ENCODE results near the gene ARSB.

The ARSB gene

DNA sequence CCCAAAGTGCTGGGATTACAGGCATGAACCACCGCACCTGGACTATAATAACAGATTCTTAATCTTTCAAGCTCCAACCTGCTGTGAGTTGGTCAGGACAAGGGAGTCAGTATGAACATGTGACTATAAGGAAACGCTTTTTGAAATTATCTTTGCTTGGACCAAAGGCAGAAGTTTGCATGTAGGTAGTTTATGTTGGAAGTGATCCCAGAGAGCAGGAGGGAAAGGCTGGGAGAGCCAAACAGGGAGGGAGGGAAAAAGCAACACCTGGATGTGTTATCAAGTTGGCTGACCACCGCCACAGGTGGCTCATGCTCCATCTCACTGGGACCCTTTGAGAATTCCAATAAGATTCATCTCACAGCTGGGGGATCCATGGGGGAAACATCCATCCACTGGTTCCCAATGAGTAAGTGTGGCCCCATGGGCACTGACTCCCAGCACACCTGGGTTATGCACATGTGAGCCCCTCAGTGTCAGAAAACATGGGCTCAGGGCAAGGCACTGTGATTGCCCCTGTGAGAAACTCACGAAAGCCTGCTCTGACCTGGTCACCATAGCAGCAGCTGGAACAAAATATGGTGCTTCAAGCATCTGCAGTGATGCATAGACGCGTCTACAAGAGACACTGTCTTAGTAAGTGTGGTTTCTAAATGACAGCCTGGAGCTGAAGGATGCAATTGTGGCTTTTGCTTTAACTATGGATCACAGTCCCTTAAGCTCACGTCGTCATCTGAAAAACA, 62.1 kb downstream of the ARSB start:
- H4K20me1 ChIP-seq (ENCODE audit: control insufficient read depth, insufficient read depth, low read depth, low read length) = no peaks in the 10 kb centered on the region
- no peaks in the 10 kb centered on the region for H3F3A ChIP-seq (ENCODE audit: control insufficient read depth, insufficient read depth)
- no peak overlapping the region for H3K27ac ChIP-seq (ENCODE audit: low read depth, low read length)
- H3K4me2 ChIP-seq (ENCODE audit: low read length) = no peak overlapping the region
- TF ChIP-seq, protein P1, sequence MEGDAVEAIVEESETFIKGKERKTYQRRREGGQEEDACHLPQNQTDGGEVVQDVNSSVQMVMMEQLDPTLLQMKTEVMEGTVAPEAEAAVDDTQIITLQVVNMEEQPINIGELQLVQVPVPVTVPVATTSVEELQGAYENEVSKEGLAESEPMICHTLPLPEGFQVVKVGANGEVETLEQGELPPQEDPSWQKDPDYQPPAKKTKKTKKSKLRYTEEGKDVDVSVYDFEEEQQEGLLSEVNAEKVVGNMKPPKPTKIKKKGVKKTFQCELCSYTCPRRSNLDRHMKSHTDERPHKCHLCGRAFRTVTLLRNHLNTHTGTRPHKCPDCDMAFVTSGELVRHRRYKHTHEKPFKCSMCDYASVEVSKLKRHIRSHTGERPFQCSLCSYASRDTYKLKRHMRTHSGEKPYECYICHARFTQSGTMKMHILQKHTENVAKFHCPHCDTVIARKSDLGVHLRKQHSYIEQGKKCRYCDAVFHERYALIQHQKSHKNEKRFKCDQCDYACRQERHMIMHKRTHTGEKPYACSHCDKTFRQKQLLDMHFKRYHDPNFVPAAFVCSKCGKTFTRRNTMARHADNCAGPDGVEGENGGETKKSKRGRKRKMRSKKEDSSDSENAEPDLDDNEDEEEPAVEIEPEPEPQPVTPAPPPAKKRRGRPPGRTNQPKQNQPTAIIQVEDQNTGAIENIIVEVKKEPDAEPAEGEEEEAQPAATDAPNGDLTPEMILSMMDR (IDR thresholded peaks at IDR 0.05; ENCODE audit: low read depth, low read length, poor library complexity, severe bottlenecking) = no peak
- no peak for TF ChIP-seq EZH2phosphoT487 (IDR thresholded peaks at IDR 0.05; ENCODE audit: borderline replicate concordance, low read length)
- H3K4me3 ChIP-seq (ENCODE audit: low read length) = no peak overlapping the region
- H3K36me3 ChIP-seq (ENCODE audit: control insufficient read depth, low read length) = no peaks in the 10 kb centered on the region
- H3K79me2 ChIP-seq (ENCODE audit: control insufficient read depth, low read length) = no peaks in the 10 kb centered on the region
- no peaks in the 10 kb centered on the region for H3K4me1 ChIP-seq (ENCODE audit: control insufficient read depth, low read length)
- H3K9me3 ChIP-seq (ENCODE audit: control insufficient read depth, insufficient read depth, low read length) = no peaks in the 10 kb centered on the region
- H3K9me2 ChIP-seq (replicated peaks; ENCODE audit: control insufficient read depth, low read length) = no peaks in the 10 kb centered on the region
- H3K27me3 ChIP-seq (ENCODE audit: control insufficient read depth, low read length) = no peaks in the 10 kb centered on the region

DNA sequence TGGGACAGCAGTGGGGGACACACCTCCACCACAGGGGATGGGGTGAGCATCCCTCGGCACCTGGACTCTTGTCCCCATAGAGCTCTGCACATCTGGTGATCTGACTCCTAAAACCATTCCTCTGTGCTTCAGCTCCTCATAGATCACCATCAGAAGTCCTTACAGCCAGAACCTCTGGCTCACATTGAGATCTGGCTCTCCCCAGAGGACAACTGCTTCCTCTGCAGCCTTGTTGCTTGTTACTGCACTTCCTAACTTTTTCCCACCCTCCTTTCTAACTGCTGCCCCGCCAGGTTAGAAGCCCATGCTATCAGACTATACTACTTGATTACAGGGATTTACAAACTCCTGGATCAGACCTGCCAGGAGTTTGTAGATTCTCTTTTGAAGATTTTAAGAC, 64.5 kb downstream of the ARSB start:
- TF ChIP-seq, protein P1 (IDR thresholded peaks at IDR 0.05; ENCODE audit: low read depth, low read length, poor library complexity, severe bottlenecking) = no peak
- no peak for TF ChIP-seq EZH2phosphoT487 (IDR thresholded peaks at IDR 0.05; ENCODE audit: borderline replicate concordance, low read length)
- Histone ChIP-seq H3K4me1 (ENCODE audit: control insufficient read depth, low read length) (no peaks in the 10 kb centered on the region), H3K36me3 (ENCODE audit: control insufficient read depth, low read length) (no peaks in the 10 kb centered on the region), H3K4me2 (ENCODE audit: low read length) (no peak overlapping the region), H3K27me3 (ENCODE audit: control insufficient read depth, low read length) (no peaks in the 10 kb centered on the region), H3F3A (ENCODE audit: control insufficient read depth, insufficient read depth) (no peaks in the 10 kb centered on the region), H3K9me2 (replicated peaks; ENCODE audit: control insufficient read depth, low read length) (no peaks in the 10 kb centered on the region), H3K79me2 (ENCODE audit: control insufficient read depth, low read length) (no peaks in the 10 kb centered on the region), H3K27ac (ENCODE audit: low read depth, low read length) (no peak overlapping the region), H4K20me1 (ENCODE audit: control insufficient read depth, insufficient read depth, low read depth, low read length) (no peaks in the 10 kb centered on the region), H3K9me3 (ENCODE audit: control insufficient read depth, insufficient read depth, low read length) (no peaks in the 10 kb centered on the region), H3K4me3 (ENCODE audit: low read length) (no peak overlapping the region)

DNA sequence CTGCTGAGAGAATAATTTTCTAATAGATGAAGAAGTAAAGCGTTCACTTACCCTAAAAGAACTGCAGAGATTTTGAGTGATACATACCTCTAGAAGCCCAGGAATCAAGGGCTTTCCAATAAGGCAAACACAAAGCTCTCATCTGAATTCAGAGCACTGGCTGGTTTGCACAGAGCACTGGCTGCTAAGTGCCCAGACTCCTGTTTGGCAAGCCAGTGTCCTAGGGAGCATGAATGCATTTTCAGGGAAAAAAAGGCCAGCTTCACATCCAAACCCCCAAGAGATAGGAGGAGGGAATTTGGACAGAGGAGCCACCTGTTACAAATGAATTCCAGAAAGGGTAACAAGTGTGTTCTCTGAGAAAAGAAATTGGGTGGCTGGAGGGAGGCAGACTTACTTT, 65.3 kb downstream of the ARSB start:
- Histone ChIP-seq H3K4me2 (ENCODE audit: low read length) (no peak overlapping the region), H3F3A (ENCODE audit: control insufficient read depth, insufficient read depth) (no peaks in the 10 kb centered on the region), H3K36me3 (ENCODE audit: control insufficient read depth, low read length) (no peaks in the 10 kb centered on the region), H3K79me2 (ENCODE audit: control insufficient read depth, low read length) (no peaks in the 10 kb centered on the region), H3K9me2 (replicated peaks; ENCODE audit: control insufficient read depth, low read length) (no peaks in the 10 kb centered on the region), H3K27ac (ENCODE audit: low read depth, low read length) (no peak overlapping the region), H3K9me3 (ENCODE audit: control insufficient read depth, insufficient read depth, low read length) (no peaks in the 10 kb centered on the region), H4K20me1 (ENCODE audit: control insufficient read depth, insufficient read depth, low read depth, low read length) (no peaks in the 10 kb centered on the region), H3K4me1 (ENCODE audit: control insufficient read depth, low read length) (no peaks in the 10 kb centered on the region), H3K27me3 (ENCODE audit: control insufficient read depth, low read length) (no peaks in the 10 kb centered on the region), H3K4me3 (ENCODE audit: low read length) (no peak overlapping the region)
- TF ChIP-seq EZH2phosphoT487 (IDR thresholded peaks at IDR 0.05; ENCODE audit: borderline replicate concordance, low read length) = no peak
- TF ChIP-seq, protein P1 (IDR thresholded peaks at IDR 0.05; ENCODE audit: low read depth, low read length, poor library complexity, severe bottlenecking) = no peak
